ENCODE data around the gene ABCC8.
A peak's percentile ranks its signal among the peaks of the same experiment; 100 is the strongest.

ABCC8 gene

GRCh38 chr11:17354601-17354991 lies 122.0 kb downstream of the ABCC8 start:
- Histone ChIP-seq H3K4me3 (ENCODE audit: low read depth, low read length) (no peak overlapping the region), H3K27ac (ENCODE audit: extremely low read depth, low read depth, low read length) (no peak overlapping the region), H3K36me3 (ENCODE audit: control insufficient read depth in 2 of 2, insufficient read depth in 1 of 2, low read length in 2 of 2) (peaks cover 0 to 17% of the 10 kb centered on the region in 2 experiments; a peak in 2 of 3 replicates), H3K4me1 (ENCODE audit: control insufficient read depth, insufficient read depth, low read length) (no peaks in the 10 kb centered on the region), H3K9me3 (ENCODE audit: control insufficient read depth, insufficient read depth, low read depth, low read length) (no peaks in the 10 kb centered on the region)
- ChIA-PET POLR2A (interaction anchor here (1.0 to 1.4 kb wide), 2 partner anchors 10 to 34 kb away, joined by 3 to 4 read pairs; partner anchors contain the start of gene KCNJ11), CTCF (interaction anchor here (0.6 to 3.4 kb wide), 26 partner anchors 10 to 351 kb away, joined by 3 to 35 read pairs (median 4); no protein-coding TSS in a partner anchor)
- TF ChIP-seq ZNF639 (tag by site-specific recombination; IDR thresholded peaks at IDR 0.05) (no peak), ZNF654 (tag by site-specific recombination; IDR thresholded peaks at IDR 0.05; ENCODE audit: low read depth) (peak; percentile 30), ZNF747 (tag by site-specific recombination; IDR thresholded peaks at IDR 0.05) (no peak), ZNF112 (tag by site-specific recombination; IDR thresholded peaks at IDR 0.05) (no peak), ZNF366 (tag by site-specific recombination; conservative IDR thresholded peaks at IDR 0.05) (no peak), ZNF629 (tag by site-specific recombination; IDR thresholded peaks at IDR 0.05) (0 out of 2 replicates have a peak, but pooled peaks have one; percentile 9), ZNF2 (tag by site-specific recombination; IDR thresholded peaks at IDR 0.05) (peak; percentile 77; the same call in 1 of the 2 replicates), OVOL3 (tag by site-specific recombination; IDR thresholded peaks at IDR 0.05) (no peak), INSM2 (tag by site-specific recombination; IDR thresholded peaks at IDR 0.05) (no peak), ZNF707 (tag by site-specific recombination; IDR thresholded peaks at IDR 0.05) (no peak), ZFP41 (tag by site-specific recombination; IDR thresholded peaks at IDR 0.05; ENCODE audit: borderline replicate concordance) (no peak), ZNF837 (tag by site-specific recombination; IDR thresholded peaks at IDR 0.05) (no peak), SETDB1 (IDR thresholded peaks at IDR 0.05; ENCODE audit: insufficient read length, low read length) (no peak), ZNF311 (tag by site-specific recombination; IDR thresholded peaks at IDR 0.05; ENCODE audit: borderline replicate concordance) (no peak), ZNF174 (tag by site-specific recombination; IDR thresholded peaks at IDR 0.05) (no peak)
- TF ChIP-seq, protein P1, sequence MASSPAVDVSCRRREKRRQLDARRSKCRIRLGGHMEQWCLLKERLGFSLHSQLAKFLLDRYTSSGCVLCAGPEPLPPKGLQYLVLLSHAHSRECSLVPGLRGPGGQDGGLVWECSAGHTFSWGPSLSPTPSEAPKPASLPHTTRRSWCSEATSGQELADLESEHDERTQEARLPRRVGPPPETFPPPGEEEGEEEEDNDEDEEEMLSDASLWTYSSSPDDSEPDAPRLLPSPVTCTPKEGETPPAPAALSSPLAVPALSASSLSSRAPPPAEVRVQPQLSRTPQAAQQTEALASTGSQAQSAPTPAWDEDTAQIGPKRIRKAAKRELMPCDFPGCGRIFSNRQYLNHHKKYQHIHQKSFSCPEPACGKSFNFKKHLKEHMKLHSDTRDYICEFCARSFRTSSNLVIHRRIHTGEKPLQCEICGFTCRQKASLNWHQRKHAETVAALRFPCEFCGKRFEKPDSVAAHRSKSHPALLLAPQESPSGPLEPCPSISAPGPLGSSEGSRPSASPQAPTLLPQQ (tag by site-specific recombination; IDR thresholded peaks at IDR 0.05): no peak
- TF ChIP-seq, protein P2, sequence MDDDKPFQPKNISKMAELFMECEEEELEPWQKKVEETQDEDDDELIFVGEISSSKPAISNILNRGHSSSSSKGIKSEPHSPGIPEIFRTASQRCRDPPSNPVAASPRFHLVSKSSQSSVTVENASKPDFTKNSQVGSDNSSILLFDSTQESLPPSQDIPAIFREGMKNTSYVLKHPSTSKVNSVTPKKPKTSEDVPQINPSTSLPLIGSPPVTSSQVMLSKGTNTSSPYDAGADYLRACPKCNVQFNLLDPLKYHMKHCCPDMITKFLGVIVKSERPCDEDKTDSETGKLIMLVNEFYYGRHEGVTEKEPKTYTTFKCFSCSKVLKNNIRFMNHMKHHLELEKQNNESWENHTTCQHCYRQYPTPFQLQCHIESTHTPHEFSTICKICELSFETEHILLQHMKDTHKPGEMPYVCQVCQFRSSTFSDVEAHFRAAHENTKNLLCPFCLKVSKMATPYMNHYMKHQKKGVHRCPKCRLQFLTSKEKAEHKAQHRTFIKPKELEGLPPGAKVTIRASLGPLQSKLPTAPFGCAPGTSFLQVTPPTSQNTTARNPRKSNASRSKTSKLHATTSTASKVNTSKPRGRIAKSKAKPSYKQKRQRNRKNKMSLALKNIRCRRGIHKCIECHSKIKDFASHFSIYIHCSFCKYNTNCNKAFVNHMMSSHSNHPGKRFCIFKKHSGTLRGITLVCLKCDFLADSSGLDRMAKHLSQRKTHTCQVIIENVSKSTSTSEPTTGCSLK (tag by site-specific recombination; IDR thresholded peaks at IDR 0.05): no peak
- TF ChIP-seq, protein P3, sequence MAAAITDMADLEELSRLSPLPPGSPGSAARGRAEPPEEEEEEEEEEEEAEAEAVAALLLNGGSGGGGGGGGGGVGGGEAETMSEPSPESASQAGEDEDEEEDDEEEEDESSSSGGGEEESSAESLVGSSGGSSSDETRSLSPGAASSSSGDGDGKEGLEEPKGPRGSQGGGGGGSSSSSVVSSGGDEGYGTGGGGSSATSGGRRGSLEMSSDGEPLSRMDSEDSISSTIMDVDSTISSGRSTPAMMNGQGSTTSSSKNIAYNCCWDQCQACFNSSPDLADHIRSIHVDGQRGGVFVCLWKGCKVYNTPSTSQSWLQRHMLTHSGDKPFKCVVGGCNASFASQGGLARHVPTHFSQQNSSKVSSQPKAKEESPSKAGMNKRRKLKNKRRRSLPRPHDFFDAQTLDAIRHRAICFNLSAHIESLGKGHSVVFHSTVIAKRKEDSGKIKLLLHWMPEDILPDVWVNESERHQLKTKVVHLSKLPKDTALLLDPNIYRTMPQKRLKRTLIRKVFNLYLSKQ (tag by site-specific recombination; IDR thresholded peaks at IDR 0.05; ENCODE audit: borderline replicate concordance): no peak
- TF ChIP-seq, protein P4, sequence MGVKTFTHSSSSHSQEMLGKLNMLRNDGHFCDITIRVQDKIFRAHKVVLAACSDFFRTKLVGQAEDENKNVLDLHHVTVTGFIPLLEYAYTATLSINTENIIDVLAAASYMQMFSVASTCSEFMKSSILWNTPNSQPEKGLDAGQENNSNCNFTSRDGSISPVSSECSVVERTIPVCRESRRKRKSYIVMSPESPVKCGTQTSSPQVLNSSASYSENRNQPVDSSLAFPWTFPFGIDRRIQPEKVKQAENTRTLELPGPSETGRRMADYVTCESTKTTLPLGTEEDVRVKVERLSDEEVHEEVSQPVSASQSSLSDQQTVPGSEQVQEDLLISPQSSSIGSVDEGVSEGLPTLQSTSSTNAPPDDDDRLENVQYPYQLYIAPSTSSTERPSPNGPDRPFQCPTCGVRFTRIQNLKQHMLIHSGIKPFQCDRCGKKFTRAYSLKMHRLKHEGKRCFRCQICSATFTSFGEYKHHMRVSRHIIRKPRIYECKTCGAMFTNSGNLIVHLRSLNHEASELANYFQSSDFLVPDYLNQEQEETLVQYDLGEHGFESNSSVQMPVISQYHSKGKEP (tag by site-specific recombination; IDR thresholded peaks at IDR 0.05): no peak
- TF ChIP-seq, protein P5, sequence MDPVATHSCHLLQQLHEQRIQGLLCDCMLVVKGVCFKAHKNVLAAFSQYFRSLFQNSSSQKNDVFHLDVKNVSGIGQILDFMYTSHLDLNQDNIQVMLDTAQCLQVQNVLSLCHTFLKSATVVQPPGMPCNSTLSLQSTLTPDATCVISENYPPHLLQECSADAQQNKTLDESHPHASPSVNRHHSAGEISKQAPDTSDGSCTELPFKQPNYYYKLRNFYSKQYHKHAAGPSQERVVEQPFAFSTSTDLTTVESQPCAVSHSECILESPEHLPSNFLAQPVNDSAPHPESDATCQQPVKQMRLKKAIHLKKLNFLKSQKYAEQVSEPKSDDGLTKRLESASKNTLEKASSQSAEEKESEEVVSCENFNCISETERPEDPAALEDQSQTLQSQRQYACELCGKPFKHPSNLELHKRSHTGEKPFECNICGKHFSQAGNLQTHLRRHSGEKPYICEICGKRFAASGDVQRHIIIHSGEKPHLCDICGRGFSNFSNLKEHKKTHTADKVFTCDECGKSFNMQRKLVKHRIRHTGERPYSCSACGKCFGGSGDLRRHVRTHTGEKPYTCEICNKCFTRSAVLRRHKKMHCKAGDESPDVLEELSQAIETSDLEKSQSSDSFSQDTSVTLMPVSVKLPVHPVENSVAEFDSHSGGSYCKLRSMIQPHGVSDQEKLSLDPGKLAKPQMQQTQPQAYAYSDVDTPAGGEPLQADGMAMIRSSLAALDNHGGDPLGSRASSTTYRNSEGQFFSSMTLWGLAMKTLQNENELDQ (tag by site-specific recombination; IDR thresholded peaks at IDR 0.05; ENCODE audit: low read depth): no peak
- TF ChIP-seq, protein P6, sequence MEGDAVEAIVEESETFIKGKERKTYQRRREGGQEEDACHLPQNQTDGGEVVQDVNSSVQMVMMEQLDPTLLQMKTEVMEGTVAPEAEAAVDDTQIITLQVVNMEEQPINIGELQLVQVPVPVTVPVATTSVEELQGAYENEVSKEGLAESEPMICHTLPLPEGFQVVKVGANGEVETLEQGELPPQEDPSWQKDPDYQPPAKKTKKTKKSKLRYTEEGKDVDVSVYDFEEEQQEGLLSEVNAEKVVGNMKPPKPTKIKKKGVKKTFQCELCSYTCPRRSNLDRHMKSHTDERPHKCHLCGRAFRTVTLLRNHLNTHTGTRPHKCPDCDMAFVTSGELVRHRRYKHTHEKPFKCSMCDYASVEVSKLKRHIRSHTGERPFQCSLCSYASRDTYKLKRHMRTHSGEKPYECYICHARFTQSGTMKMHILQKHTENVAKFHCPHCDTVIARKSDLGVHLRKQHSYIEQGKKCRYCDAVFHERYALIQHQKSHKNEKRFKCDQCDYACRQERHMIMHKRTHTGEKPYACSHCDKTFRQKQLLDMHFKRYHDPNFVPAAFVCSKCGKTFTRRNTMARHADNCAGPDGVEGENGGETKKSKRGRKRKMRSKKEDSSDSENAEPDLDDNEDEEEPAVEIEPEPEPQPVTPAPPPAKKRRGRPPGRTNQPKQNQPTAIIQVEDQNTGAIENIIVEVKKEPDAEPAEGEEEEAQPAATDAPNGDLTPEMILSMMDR (tag by site-specific recombination; IDR thresholded peaks at IDR 0.05): peak; percentile 29; the same call in 1 of the 2 replicates
- TF ChIP-seq, protein P7, sequence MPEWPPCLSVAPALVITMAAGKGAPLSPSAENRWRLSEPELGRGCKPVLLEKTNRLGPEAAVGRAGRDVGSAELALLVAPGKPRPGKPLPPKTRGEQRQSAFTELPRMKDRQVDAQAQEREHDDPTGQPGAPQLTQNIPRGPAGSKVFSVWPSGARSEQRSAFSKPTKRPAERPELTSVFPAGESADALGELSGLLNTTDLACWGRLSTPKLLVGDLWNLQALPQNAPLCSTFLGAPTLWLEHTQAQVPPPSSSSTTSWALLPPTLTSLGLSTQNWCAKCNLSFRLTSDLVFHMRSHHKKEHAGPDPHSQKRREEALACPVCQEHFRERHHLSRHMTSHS (tag by site-specific recombination; IDR thresholded peaks at IDR 0.05): no peak
